HEK293 (cell line): ENCODE results near the gene MPC1L.

Experiments
- CTCF ChIA-PET: fragments of 350-600 bp; formaldehyde crosslinking; extraction: SDS; loops from one replicate; lab custom pipeline; 2021; ENCODE audit warnings: antibody characterized with exemption; lab: Yijun Ruan, JAX
- POLR2A ChIA-PET: fragments of 300-600 bp; formaldehyde crosslinking; extraction: SDS; loops from one replicate; lab custom pipeline; 2020; ENCODE audit warnings: antibody characterized with exemption, inconsistent platforms; lab: Yijun Ruan, JAX
- H3K27ac ChIP-seq: fragments of 200-500 bp; sonication (Bioruptor generic); 2 replicates; pipeline ENCODE4 v1.5.1; 2014; ENCODE audit warnings: low read depth, low read length, control low read depth, inconsistent platforms; ENCODE audit errors: extremely low read depth
- H3K36me3 ChIP-seq, 2 experiments: fragments of 200-500 bp in 1 of 2; sonication (Bioruptor generic) in 1 of 2; 1 replicate in 1 of 2; 2 replicates in 1 of 2; pipeline ENCODE4 v1.5.1; 2014 to 2017; ENCODE audit warnings: inconsistent platforms in 2 of 2, low read length in 2 of 2; ENCODE audit not compliant: control insufficient read depth in 2 of 2, insufficient read depth in 1 of 2
- H3K4me1 ChIP-seq: fragments of 200-500 bp; sonication (Bioruptor generic); 2 replicates; pipeline ENCODE4 v1.5.1; 2014; ENCODE audit warnings: mild to moderate bottlenecking, low read length, inconsistent platforms; ENCODE audit not compliant: control insufficient read depth, insufficient read depth
- H3K4me3 ChIP-seq: 2 replicates; pipeline ENCODE4 v1.5.1; 2011; ENCODE audit warnings: low read depth, mild to moderate bottlenecking, control low read depth, low read length, moderate library complexity
- H3K9me3 ChIP-seq: fragments of 200-500 bp; sonication (Bioruptor generic); 2 replicates; pipeline ENCODE4 v1.5.1; 2014; ENCODE audit warnings: low read depth, low read length, inconsistent platforms; ENCODE audit not compliant: control insufficient read depth, insufficient read depth
- YY1 ChIP-seq: fragments of 450-650 bp; formaldehyde crosslinking; IDR thresholded peaks from 2 replicates; pipeline ENCODE4 v1.5.1; 2018; ENCODE audit warnings: missing biosample characterization, missing genetic modification characterization

MPC1L gene

DNA sequence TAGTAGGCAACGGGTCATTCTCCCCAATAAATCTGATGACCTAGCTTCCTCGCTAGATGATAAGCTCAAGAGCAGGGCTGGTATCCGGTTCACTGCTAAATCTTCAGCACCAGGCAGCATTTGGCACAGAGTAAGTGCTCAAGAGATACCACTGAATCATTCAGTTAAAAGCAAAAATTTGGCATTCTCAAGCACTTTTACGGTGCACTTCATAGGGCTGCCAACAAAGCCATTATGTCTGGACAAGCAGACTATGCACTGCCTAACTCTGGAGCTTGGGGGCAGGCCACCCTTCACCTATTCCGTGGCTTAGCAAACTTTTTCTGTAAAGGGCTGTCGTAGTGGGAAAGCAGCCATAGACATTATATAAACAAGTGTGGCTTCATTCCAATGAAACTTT is 47.9 kb downstream of the MPC1L start:
- CTCF ChIA-PET = no interaction called here

More for the DNA sequence above, 47.9 kb downstream of the MPC1L start:
- Histone ChIP-seq H3K4me3 (no peak overlapping the region), H3K36me3 (peaks cover 90% of the 10 kb centered on the region in 2 experiments), H3K27ac (no peak overlapping the region), H3K9me3 (no peaks in the 10 kb centered on the region), H3K4me1 (no peaks in the 10 kb centered on the region)
- POLR2A ChIA-PET = no interaction called here
- TF ChIP-seq YY1 (tag by site-specific recombination) = no peak
- TF ChIP-seq, all 188 proteins: peak for 0
